IPS-20b (cell line): ENCODE measurements around the gene GABRR3.
"Not testable (repeated sequence)": the region's sequence is repeated elsewhere in the genome, so short reads cannot be mapped to it uniquely, and the experiment has no call there.

Source experiments
- H3K27ac ChIP-seq: one replicate; pipeline ENCODE4 v1.5.1; 2013; ENCODE audit warnings: low read length
- H3K27me3 ChIP-seq: 2 replicates; pipeline ENCODE4 v1.6.1; 2013; ENCODE audit warnings: mild to moderate bottlenecking, low read length, inconsistent platforms; ENCODE audit not compliant: insufficient read depth
- H3K36me3 ChIP-seq: 2 replicates; pipeline ENCODE4 v1.6.1; 2013; ENCODE audit warnings: low read depth, mild to moderate bottlenecking, inconsistent platforms, low read length, moderate library complexity; ENCODE audit not compliant: insufficient read depth
- H3K4me1 ChIP-seq: 2 replicates; pipeline ENCODE4 v1.6.1; 2013; ENCODE audit warnings: mild to moderate bottlenecking, control low read depth, inconsistent platforms, low read length, moderate library complexity; ENCODE audit not compliant: insufficient read depth
- H3K4me3 ChIP-seq: 2 replicates; pipeline ENCODE4 v1.5.1; 2013; ENCODE audit warnings: mild to moderate bottlenecking, low read length, inconsistent platforms
- H3K9ac ChIP-seq: 2 replicates; pipeline ENCODE4 v1.6.1; 2013; ENCODE audit warnings: low read depth, mild to moderate bottlenecking, inconsistent platforms, low read length, moderate library complexity
- H3K9me3 ChIP-seq: 2 replicates; pipeline ENCODE4 v1.6.1; 2013; ENCODE audit warnings: mild to moderate bottlenecking, low read depth, low read length, inconsistent platforms; ENCODE audit not compliant: insufficient read depth

Gene GABRR3

DNA sequence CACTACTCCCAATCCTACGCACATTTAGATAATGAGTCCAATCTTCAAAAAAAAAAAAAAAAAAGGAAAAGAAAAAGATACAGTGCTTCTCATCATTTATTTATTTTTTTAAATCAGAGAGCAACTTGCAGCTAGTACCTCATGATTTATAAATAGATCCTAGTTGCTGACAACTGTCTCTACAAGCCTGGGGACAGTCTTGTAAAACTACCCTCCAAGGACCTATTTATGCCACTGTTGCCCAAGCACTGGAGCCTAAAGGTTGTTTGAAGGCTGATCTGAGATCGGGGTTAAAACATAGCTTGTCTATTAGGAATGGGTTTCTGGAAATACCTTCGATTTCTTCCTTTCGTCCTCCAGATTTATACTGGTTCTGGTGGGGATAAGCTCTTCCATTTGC lies 14.7 kb downstream of the GABRR3 start:
- Histone ChIP-seq H3K9me3 (no peaks in the 10 kb centered on the region), H3K36me3 (no peaks in the 10 kb centered on the region), H3K9ac (no peak overlapping the region), H3K27ac (no peak overlapping the region), H3K4me1 (no peaks in the 10 kb centered on the region), H3K27me3 (no peaks in the 10 kb centered on the region), H3K4me3 (no peak overlapping the region)

DNA sequence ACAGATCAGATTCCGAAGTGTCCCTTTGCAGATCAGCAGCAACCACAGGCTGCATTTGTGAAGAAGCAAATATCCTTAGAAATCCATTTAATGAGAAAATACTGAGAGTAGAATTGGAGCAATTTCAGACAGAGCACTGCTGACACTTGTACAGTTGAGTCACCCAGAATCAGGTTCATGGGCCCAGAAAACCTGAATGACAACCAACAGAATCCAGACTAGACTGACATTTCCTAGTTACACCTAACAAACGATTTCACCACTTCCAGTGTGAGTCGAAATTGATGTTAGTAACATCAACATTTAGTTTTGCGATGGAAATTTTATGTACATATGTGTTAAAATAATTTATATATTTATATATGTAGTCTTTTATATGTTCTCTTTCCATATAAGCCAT lies 16.8 kb downstream of the GABRR3 start:
- Histone ChIP-seq H3K9ac (no peak overlapping the region), H3K4me3 (no peak overlapping the region), H3K27me3 (no peaks in the 10 kb centered on the region), H3K4me1 (no peaks in the 10 kb centered on the region), H3K36me3 (no peaks in the 10 kb centered on the region), H3K27ac (no peak overlapping the region), H3K9me3 (no peaks in the 10 kb centered on the region)

DNA sequence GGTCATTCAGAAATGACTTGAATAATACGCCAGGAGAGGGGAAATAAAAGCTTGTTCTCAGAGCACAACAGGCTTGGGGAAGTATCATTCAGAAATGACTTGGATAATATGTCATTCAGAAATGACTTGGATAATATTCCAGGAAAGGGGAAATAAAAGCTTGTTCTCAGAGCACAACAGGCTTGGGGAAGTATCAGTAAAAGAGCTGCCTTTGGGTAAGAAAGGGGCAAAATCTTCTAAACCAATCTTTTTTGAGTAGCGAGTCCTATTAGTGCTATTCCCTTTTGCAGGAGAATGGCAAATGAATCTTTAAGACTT lies 20.9 kb downstream of the GABRR3 start:
- Histone ChIP-seq H3K36me3 (no peaks in the 10 kb centered on the region), H3K27ac (no peak overlapping the region), H3K4me3 (no peak overlapping the region), H3K9ac (no peak overlapping the region), H3K27me3 (no peaks in the 10 kb centered on the region), H3K9me3 (no peaks in the 10 kb centered on the region), H3K4me1 (no peaks in the 10 kb centered on the region)

DNA sequence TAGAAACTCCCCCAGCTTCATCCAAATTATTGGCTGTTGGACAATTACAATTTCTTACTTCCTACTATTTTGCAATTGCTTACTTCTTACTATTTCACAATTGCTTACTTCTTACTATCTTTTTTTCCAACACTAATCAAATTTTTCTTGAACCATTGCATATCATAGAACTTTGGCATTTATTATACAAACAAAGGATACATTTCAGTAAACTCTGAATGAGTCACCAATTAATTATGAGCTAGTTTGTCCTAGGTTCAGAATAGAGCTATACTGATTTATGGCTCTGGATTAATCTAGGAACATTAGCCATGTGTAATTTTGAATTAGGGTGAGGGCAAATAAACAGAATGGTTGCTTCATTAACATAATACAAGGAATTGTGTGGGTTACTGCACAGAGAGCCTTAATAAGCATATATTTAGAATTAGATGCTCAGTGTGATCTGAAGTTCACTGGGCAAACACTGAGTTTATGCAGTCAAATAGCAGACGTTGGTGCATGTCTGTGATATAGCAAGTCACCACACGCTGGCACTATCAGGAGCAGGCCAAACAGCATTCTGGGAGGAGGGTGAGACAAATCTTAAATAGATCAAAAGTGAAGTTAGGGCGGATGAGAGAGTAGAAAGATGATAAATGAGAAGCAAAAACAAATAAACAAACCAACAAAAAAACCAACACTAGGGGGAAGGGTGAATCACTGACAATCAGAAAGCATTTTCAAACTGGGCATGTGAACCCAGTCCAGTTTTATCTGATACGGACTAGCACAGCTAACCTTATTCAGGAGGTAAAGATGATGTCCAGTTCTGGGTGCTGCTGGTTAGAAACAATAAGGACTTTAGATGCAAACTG lies 21.5 kb downstream of the GABRR3 start:
- H3K36me3 ChIP-seq: no peaks in the 10 kb centered on the region
- H3K27me3 ChIP-seq: no peaks in the 10 kb centered on the region
- H3K4me3 ChIP-seq: no peak overlapping the region
- H3K27ac ChIP-seq: no peak overlapping the region
- H3K9ac ChIP-seq: no peak overlapping the region
- H3K4me1 ChIP-seq: no peaks in the 10 kb centered on the region
- H3K9me3 ChIP-seq: no peaks in the 10 kb centered on the region

DNA sequence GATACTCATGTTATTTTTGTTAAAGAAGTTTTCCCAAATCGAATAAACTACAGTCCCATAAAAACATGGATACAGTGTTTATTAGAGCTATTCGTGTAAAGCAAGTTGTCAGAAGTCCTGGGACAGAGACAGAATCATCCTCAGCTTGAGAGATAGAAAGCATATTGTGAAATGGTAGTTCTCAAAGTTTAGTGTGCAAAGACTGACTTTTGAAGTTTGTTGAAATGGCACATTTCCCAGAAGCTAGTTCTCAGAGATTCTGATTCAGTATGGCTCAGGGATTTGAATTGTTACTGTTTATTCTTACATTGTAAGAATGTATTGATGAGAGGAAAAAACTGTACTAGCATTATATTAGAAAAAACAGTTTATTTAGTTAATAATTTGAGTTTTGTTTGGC lies 22.1 kb downstream of the GABRR3 start:
- no peak overlapping the region for H3K9ac ChIP-seq
- H3K27ac ChIP-seq: no peak overlapping the region
- H3K4me1 ChIP-seq: no peaks in the 10 kb centered on the region
- H3K27me3 ChIP-seq: no peaks in the 10 kb centered on the region
- H3K4me3 ChIP-seq: no peak overlapping the region
- no peaks in the 10 kb centered on the region for H3K36me3 ChIP-seq
- H3K9me3 ChIP-seq: no peaks in the 10 kb centered on the region

DNA sequence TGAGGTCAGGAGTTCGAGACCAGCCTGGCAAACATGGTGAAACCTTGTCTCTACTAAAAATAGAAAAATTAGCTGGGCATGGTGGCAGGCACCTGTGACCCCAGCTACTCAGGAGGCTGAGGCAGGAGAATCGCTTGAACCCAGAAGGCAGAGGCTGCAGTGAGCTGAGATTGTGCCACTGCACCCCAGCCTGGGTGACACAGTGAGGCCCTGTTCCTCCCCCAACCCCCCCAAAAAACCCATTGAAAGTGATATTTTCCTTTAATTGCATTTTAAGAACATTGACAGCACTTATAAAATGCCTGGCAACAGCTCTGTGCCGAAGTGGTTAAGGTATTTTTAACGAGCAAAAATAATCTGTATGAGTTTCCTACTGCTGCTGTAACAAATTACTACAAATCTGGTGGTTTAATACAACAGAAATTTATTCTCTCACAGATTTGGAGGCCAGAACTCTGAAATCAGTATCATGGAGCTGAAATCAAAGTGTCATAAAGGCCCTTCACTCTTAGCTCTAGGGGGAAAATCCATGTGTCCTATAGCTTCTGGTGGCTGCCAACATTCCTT lies 24.1 kb downstream of the GABRR3 start:
- H3K27ac ChIP-seq, H3K36me3 ChIP-seq, H3K4me3 ChIP-seq, H3K27me3 ChIP-seq, H3K9me3 ChIP-seq, H3K4me1 ChIP-seq, H3K9ac ChIP-seq: not testable (repeated sequence)

DNA sequence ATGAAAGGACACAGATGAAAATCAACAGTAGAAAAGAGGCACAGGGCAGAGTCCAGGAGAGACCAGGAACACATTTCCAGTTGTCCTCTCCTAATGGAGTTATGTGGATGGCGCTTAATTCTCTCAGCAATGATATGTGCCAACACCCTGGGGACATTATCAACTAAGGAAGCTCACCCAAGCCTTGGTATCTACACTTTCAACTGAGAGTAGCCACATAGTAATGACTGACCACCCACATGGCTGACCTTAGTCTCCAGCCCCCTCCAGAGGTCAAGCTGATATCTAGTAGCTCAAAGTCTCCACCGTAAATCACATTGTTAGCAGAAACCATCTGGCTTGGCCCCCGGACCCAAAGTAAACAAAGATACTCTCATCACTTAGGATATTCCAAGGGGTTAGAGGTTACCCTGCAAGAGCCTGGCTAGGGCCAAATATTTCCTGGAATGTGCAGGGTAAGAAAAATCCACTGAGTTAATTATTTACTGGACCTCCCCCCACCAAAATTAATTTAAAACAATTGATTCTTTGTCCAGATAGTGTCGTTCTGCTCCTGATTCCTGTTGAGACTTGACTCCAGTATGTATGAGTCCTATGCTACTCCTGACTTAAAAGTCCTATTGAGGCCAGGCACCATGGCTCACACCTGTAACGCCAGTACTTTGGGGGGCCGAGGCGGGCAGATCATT lies 24.8 kb downstream of the GABRR3 start:
- H3K27me3 ChIP-seq: no peaks in the 10 kb centered on the region
- no peaks in the 10 kb centered on the region for H3K36me3 ChIP-seq

DNA sequence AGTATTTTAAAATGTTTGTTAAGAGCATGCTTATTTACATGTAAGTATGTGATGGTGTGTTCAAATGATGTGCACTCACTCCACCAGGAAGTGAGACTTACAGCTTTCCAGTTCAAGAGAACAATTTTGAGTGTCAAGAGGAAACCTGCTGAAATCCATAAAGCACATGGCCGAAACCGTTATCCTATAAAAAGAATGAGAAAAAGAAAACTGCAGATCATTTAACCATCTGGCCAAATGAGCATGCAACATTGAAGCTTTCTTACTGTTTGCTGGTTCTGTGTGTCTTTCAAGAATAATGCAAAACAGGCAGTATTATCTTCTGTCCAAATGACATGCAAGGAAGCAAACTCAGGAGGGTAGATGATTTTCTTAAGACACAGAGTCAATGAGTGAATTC lies 26.3 kb downstream of the GABRR3 start:
- Histone ChIP-seq H3K4me3 (no peak overlapping the region), H3K27me3 (no peaks in the 10 kb centered on the region), H3K27ac (no peak overlapping the region), H3K9ac (no peak overlapping the region), H3K4me1 (no peaks in the 10 kb centered on the region), H3K9me3 (no peaks in the 10 kb centered on the region), H3K36me3 (no peaks in the 10 kb centered on the region)

More for the DNA sequence above, 24.8 kb downstream of the GABRR3 start:
- no peak overlapping the region for H3K27ac ChIP-seq
- no peaks in the 10 kb centered on the region for H3K4me1 ChIP-seq
- H3K9ac ChIP-seq: no peak overlapping the region
- H3K4me3 ChIP-seq: no peak overlapping the region
- H3K9me3 ChIP-seq: no peaks in the 10 kb centered on the region

DNA sequence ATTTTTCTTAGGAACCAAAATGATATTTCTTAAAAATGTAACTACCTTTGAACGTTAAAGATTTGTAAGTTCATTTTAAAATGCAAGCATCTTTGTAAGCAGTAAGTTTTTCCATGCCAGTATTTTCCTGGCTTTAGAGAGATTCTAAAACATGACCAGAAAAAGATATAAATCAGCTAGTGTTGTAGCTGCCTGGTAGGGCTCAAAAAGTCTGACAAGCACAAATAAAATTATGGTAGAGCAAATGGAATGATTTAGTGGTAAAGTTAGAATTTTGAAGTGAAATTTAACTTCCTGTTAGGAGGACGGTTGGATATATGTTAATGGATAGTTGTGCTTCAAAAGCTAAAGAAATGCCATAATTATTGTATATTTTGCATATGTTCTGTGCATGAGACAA lies 29.7 kb downstream of the GABRR3 start:
- Histone ChIP-seq H3K27me3 (no peaks in the 10 kb centered on the region), H3K9ac (no peak overlapping the region), H3K4me3 (no peak overlapping the region), H3K36me3 (no peaks in the 10 kb centered on the region), H3K4me1 (no peaks in the 10 kb centered on the region), H3K27ac (no peak overlapping the region), H3K9me3 (no peaks in the 10 kb centered on the region)

DNA sequence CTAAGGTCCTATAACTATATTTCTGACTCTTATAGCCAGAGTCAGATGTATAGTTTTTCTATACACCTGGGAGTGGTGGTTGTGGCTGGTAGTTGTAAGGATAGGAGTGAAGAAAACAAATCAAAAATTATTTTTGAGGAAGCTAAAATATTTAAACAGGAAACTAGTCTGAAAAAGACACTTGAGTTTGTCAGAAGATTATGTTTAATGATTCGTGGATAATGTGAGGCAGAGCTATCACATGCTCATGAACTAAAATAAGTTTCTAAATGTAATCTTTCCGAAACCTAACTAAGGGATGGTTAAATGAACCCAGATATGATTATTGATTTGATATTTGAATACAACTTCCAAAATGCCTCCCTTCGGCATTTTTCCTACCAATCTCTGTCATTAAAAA lies 30.4 kb downstream of the GABRR3 start:
- H3K9ac ChIP-seq: no peak overlapping the region
- peaks cover 4% of the 10 kb centered on the region; the same call in 1 of the 2 replicates for H3K4me1 ChIP-seq
- H3K9me3 ChIP-seq: no peaks in the 10 kb centered on the region
- H3K4me3 ChIP-seq: no peak overlapping the region
- no peaks in the 10 kb centered on the region for H3K36me3 ChIP-seq
- no peaks in the 10 kb centered on the region for H3K27me3 ChIP-seq
- no peak overlapping the region for H3K27ac ChIP-seq

DNA sequence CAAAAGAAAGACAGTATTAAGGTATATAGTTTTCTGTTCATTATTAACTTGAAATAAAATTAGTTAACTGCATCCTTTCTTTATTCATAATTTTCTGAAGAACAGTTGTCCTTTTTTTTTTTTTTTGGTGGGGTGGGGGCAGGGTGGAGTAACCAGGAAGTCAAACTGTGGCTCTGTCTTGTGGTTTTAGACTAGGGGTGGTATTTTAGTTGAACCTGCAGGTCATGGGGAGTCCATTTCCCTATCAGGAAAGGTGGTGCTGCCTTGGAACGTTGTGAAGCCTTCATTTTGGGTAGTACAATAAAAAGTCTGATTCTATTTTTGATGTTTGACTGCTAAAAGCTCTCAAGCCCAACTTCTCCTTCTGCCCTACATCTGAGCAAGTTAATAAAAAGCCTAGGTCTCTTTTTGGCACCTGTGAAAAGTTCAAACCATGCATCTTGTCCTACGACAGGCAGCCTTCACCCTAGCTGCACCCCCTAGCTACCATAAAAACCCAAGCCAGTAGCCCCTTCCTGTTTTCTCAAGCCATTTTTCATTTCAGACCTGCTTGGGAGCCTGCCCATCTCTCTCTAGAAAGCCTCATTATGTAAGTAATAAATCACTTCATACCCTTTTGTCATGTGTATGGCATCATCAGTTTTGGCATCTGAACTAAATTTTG lies 31.7 kb downstream of the GABRR3 start:
- Histone ChIP-seq H3K27me3 (no peaks in the 10 kb centered on the region), H3K9ac (no peak overlapping the region), H3K36me3 (no peaks in the 10 kb centered on the region), H3K4me3 (no peak overlapping the region), H3K9me3 (no peaks in the 10 kb centered on the region), H3K4me1 (peaks cover 4% of the 10 kb centered on the region; the same call in 1 of the 2 replicates), H3K27ac (no peak overlapping the region)
